GM23248 (cell line): ENCODE measurements around the gene WDR27.

ENCODE experiments used
- EZH2 ChIP-seq: fragments of 200-600 bp; sonication (generic); IDR thresholded peaks from 2 replicates; pipeline ENCODE4 v1.6.1; 2018; ENCODE audit warnings: antibody characterized with exemption, mild to moderate bottlenecking; ENCODE audit not compliant: insufficient read depth, poor library complexity, severe bottlenecking
- EZH2phosphoT487 ChIP-seq: fragments of 200-600 bp; sonication (generic); IDR thresholded peaks from 2 replicates; pipeline ENCODE4 v1.6.1; 2018; ENCODE audit warnings: antibody characterized with exemption, moderate library complexity, mild to moderate bottlenecking, low read depth; ENCODE audit not compliant: insufficient read depth

GRCh38 chr6:169604076-169604475 is 97.8 kb downstream of the WDR27 start:
- no peak for TF ChIP-seq EZH2
- no peak for TF ChIP-seq EZH2phosphoT487
